Activated CD4-positive, alpha-beta T cell treated with anti-CD3 and anti-CD28 coated beads, Interleukin-2, amount 50 U/mL, for 4 hours (primary cell): ENCODE results near the gene RXYLT1.
"Not testable (repeated sequence)": the region's sequence is repeated elsewhere in the genome, so short reads cannot be mapped to it uniquely, and the experiment has no call there.

ENCODE experiments used
- DNase-seq, 2 experiments: peaks; one replicate each; pipeline ENCODE4 v3.0.0-alpha.2; 2020

The RXYLT1 gene

DNA sequence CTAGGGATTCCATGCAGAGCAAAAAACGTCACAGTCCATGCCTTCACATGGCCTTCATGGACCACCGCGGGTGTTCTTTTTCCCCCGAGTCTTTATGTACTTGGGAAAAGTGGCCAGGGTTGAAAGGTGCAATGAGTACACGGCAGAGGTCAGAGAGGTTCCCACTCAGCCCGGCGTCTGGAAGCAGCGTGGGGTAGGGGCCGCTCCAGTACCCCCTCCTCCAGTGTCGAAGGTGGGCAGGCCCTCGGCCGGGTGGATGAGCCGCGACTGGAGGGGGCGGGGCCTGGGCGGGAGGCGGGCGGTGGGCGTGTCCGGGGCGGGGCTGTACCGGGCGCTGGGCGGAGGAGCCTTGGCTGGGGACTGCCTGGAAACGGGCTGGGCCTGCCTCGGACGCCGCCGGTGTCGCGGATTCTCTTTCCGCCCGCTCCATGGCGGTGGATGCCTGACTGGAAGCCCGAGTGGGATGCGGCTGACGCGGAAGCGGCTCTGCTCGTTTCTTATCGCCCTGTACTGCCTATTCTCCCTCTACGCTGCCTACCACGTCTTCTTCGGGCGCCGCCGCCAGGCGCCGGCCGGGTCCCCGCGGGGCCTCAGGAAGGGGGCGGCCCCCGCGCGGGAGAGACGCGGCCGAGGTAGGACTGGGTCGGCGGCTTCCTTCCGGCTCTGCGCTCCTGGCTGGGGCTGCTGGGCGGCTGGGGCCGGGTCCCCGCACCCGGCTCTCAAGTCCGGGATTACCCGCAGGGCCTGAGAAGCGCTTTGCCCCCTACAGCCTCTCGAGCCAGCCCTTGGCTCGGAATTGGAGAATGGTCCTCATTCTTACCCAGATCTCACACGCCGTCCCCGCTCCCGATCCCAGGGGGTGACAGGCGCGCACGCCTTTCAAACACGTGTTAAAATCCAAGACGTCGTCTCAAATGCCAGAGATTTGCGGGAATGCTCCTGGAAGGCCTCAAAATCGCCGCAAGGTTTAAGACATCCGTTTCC is at the start of gene RXYLT1:
Gene RXYLT1, plus strand, starts transcription at position 412 of the 984 bp plus-strand sequence. Its CDS starts 52 bp downstream, at position 464.
- DNase-seq = peak; percentile 73 to 78

- DNase-seq = not testable (repeated sequence)
Measured at GRCh38 chr12:63732779-63733178, 46.9 kb upstream of the RXYLT1 start.

DNA sequence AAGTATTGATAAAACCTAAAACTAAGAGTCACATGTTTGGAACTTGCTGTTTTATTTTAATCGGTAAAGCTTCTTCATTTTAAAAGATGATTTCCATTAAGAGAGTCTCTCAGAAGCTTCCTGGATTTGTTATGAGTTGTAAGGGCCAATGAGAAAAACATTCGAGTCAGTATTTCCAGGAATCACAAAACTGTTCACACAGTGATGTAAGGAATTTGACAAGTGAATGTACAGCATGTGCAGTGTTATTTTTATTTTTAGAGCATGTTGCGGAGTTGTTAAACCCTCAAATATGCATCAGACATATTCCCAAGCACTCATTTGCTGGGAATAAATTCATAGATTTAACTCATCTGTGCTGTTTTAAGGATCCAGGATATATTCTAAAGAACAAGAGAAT is 46.1 kb upstream of the RXYLT1 start:
- not testable (repeated sequence) for DNase-seq

GRCh38 chr12:63740551-63740950 is 39.2 kb upstream of the RXYLT1 start:
- not testable (repeated sequence) for DNase-seq

- DNase-seq = not testable (repeated sequence)
Measured at GRCh38 chr12:63741431-63741830, 38.3 kb upstream of the RXYLT1 start.

DNA sequence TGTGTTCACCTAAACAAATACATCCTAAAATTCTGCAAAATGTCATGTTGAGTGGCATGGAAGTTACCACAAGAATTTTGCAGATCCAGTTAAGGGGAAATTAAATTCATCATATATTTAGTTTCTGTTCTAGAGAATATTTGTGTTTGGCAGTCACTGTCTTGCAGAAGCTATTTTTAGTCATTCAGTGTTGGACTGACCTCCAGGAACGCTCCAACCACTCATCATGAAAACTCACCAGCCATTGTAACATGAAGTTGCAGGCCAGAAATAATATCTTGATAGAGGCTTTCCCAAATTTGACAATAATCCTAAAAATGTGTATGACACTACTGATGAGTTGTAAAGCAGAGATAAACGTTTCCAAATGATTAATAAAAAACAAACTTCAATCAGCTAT is 35.6 kb upstream of the RXYLT1 start:
- not testable (repeated sequence) for DNase-seq

DNA sequence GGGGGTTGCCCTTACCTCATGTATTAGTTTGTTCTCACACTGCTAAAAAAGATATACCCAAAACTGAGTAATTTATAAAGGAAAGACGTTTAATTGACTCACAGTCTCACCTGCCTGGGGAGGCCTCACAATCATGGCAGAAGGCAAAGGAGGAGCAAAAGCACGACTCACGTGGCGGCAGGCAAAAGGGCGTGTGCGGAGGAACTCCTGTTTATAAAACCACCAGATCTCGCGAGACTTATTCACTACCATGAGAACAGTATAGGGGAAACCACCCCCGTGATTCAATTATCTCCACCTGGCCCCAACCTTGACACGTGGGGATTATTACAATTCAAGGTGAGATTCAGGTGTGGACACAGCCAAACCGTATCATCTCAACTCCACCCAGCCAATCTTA is 33.2 kb upstream of the RXYLT1 start:
- DNase-seq = not testable (repeated sequence)

DNA sequence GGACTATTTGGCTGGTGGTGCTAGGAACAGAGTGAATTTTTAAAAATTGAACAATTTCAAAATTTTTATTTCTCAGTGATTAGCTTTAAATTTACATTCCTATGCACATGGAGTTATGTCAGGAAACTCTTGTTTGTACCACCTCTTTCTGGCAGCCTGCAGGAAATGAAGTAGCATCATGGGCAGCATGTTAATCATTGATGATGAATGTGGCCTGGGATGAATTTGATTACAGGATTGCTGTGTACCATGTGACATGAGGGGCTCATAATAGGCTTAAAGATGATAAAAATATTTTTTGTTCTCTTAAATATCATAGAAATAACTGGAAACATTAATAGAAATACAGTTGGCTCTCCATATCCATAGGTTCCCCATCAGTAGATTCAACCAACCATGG is 32.6 kb upstream of the RXYLT1 start:
- DNase-seq = not testable (repeated sequence)

GRCh38 chr12:63747553-63747952 is 32.2 kb upstream of the RXYLT1 start:
- DNase-seq = no peak

GRCh38 chr12:63752283-63752682 is 27.4 kb upstream of the RXYLT1 start:
- DNase-seq = no peak

DNA sequence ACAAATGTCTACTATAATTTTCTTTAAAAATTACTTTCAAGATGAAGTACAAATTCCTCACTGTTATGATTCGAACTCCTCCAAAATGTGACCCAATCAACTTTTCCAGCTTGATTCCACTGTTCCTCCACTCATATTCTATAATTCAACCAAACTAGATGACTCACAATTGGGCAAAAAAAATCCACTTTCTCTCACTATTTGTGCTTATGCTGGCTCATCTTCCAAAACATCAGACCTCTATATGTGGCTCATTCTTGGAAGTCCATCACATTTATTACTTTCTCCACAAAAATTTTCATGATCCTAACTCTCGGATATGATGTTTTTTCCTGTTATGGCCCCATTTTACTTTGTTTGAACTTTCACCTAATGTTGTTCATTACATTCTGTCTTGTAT is 26.9 kb upstream of the RXYLT1 start:
- DNase-seq = no peak

DNA sequence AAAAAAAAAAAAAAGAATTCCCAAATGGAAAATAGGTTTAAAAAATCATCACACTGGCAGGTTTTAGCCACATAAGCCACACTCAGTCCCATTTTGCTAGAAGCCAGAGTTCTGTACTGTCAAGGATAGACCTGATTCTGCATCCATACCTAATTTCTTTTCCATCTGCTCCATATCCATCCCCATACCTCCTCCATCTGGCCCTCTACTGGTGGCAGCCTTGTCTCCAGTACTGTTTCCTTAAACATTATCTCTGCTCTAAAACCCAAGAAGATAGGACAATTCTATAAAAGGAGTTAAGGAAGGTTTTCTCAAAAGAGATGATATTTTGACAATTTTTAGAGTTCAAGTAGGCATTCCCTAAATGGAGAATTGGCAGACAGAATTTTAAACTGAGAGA is 26.0 kb upstream of the RXYLT1 start:
- DNase-seq = no peak

GRCh38 chr12:63764481-63764880 is 15.2 kb upstream of the RXYLT1 start:
- DNase-seq = no peak

GRCh38 chr12:63766498-63766897 is 13.2 kb upstream of the RXYLT1 start:
- no peak for DNase-seq

- no peak for DNase-seq
Measured at GRCh38 chr12:63770375-63770774, 9.3 kb upstream of the RXYLT1 start.

GRCh38 chr12:63777340-63777739 is 2.4 kb upstream of the RXYLT1 start:
- no peak for DNase-seq

- DNase-seq = no peak
Measured at GRCh38 chr12:63782466-63782865, 2.8 kb downstream of the RXYLT1 start.

DNA sequence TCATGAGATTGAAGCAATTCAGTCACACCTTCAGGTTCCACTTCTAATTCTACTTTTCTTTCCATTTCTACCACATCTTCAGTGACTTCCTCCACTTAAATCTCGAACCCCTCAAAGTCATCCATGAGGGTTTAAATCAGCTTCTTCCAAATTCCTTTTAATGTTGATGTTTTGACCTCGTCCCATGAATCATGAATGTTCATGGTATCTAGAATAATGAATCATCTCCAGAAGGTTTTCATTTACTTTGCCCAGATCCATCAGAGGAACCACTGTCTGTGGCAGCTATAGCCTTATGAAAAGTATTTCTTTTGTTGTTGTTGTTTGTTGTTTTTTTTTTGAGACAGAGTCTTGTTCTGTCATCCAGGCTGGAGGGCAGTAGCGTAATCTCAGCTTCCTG is 7.6 kb downstream of the RXYLT1 start:
- no peak for DNase-seq

GRCh38 chr12:63790608-63790945 is 10.9 kb downstream of the RXYLT1 start:
- no peak for DNase-seq

DNA sequence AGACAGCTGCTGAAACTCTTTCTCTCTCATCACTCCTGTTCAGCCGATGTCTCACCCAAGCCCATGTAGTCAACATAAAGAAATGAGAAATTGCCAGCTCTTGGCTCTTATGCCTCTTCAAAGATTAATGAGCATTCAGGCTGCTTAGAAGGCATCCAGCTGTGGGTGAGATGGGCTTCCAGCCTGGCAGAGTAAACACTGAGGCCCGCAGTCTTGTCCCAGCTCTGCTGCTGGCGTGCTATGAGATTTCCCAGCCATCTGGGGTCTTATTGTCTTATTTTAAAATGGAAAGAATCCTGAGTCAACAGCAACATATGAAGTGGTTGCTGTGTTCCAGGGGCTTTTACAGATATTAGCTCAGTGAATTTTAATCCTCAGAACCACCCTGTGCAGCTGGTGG is 12.6 kb downstream of the RXYLT1 start:
- no peak for DNase-seq

DNA sequence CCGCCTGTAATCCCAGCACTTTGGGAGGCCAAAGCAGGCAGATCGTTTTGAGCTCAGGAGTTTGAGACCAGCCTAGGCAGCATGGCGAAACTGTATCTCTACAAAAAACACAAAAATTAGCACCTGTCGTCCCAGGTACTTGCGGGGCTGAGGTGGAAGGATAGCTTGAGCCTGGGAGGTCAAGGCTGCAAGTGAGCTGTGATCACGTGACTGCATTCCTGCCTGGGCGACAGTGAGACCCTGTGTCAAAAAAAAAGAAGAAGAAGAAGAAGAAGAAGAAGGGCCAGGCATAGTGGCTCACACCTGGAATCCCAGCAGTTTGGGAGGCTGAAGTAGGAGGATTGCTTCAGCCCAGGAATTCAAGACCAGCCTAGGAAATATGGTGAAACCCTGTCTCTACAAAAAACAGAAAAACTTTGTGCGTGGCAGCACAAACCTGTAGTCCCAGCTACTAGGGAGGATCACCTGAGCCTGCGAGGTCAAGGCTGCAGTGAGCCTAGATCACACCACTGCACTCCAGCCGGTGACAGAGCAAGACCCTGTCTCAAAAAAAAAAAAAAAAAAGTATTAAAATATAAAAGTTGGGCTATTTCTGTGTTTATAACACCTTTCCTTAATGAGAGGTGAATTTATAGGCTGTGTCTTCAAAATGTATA is 15.5 kb downstream of the RXYLT1 start:
- no peak for DNase-seq

DNA sequence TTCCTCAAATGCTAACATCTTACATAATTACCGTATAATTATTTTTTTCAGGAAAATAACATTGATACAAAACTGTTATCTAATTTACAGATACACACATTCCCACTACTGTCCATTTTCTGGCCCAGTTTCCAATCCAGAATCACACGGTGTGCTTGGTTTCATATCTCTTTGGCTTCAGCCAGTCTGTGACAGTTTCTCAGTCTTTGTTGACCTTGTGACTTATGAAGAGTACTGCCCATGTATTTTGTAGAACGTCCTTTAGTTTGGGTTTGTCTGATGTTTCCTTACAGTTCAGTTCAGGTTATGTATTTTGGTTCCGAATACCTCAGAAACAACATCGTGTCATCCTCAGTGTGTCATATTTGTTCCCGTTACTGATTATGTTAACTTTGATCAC is 16.2 kb downstream of the RXYLT1 start:
- DNase-seq = no peak

DNA sequence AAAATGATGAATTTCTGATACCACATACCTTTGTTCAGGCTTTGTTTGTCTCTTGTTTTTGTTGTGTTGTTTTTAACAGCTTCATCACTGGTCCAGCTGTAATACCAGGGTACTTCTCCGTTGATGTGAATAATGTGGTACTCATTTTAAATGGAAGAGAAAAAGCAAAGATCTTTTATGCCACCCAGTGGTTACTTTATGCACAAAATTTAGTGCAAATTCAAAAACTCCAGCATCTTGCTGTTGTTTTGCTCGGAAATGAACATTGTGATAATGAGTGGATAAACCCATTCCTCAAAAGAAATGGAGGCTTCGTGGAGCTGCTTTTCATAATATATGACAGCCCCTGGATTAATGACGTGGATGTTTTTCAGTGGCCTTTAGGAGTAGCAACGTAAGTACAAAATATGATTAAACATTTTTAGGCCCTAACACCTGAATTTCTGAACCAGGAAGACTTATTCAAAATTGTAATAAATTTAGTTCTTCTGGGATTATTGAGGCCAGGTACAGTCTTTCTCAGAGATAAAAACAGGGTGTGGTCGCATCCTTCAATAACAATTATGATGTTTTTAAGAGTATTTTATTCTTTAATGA is 22.4 kb downstream of the RXYLT1 start:
- DNase-seq = no peak

- no peak for DNase-seq
Measured at GRCh38 chr12:63804746-63805145, 25.0 kb downstream of the RXYLT1 start.
